AG04450 (cell line): ENCODE results near the gene PLXND1. TPM values are rescaled to one million over a fixed set of nuclear protein-coding genes. Genes with fewer than 3 reads are reported as not detected.

Source experiments
- CTCF ChIA-PET: fragments of 300-600, 350-600 bp; formaldehyde crosslinking; extraction: SDS; loops from one replicate; lab custom pipeline; 2022; ENCODE audit warnings: antibody characterized with exemption, inconsistent platforms; lab: Charles Lee
- POLR2A ChIA-PET: fragments of 350-600 bp; formaldehyde crosslinking; extraction: SDS; loops from one replicate; lab custom pipeline; 2021; ENCODE audit warnings: antibody characterized with exemption, inconsistent platforms; lab: Yijun Ruan, JAX
- DNase-seq: peaks from one replicate; pipeline ENCODE4 v3.0.0-alpha.2; 2011; ENCODE audit warnings: low read depth, low spot score
- H3K27ac ChIP-seq: one replicate; pipeline ENCODE4 v1.5.1; 2012; ENCODE audit warnings: low read depth, low read length, control low read depth
- H3K27me3 ChIP-seq: one replicate; pipeline ENCODE4 v1.6.0; 2012; ENCODE audit warnings: low read length; ENCODE audit not compliant: control insufficient read depth, insufficient read depth
- H3K4me3 ChIP-seq: 2 replicates; pipeline ENCODE4 v1.5.1; 2011; ENCODE audit warnings: mild to moderate bottlenecking, low read depth, low read length, control low read depth
- H3K9me3 ChIP-seq: 2 replicates; pipeline ENCODE4 v1.5.1; 2012; ENCODE audit warnings: low read length; ENCODE audit not compliant: control insufficient read depth, insufficient read depth
- polyA plus RNA-seq: library from polyadenylated mRNA; depleted of rRNA; stranded (reverse); fragments of >200 nt; gene quantifications from 2 replicates; pipeline ENCODE4 v1.2.3, GENCODE V29; 2011
- TF ChIP-seq, protein P1 (sequence below): IDR thresholded peaks from 2 replicates; pipeline ENCODE4 v1.5.1; 2011; ENCODE audit warnings: low read depth, low read length, control low read depth, inconsistent platforms

Gene PLXND1
- polyA plus RNA-seq, 1 experiment, result 37.1 TPM

DNA sequence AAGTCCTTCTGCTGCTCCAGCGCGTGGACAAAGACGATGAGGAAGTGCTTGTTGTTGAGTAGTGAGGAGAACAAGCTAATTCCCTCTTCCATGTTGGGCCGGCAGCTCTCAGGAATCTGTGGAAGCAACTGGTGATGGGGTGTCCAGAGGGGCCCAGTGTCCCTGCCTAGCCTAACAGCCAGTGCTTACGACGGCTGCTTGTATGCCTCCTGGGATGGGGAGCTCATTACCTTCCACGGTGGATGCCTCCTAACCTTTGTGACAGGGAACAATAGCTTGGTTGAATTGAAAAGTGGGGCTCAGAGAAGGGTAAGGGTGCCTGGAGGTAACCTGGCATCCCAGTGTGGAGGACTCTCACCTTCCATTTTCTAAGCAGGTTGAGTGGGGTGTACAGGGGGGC lies 40.6 kb downstream of the PLXND1 start:
- no peak for DNase-seq
- TF ChIP-seq, protein P1, sequence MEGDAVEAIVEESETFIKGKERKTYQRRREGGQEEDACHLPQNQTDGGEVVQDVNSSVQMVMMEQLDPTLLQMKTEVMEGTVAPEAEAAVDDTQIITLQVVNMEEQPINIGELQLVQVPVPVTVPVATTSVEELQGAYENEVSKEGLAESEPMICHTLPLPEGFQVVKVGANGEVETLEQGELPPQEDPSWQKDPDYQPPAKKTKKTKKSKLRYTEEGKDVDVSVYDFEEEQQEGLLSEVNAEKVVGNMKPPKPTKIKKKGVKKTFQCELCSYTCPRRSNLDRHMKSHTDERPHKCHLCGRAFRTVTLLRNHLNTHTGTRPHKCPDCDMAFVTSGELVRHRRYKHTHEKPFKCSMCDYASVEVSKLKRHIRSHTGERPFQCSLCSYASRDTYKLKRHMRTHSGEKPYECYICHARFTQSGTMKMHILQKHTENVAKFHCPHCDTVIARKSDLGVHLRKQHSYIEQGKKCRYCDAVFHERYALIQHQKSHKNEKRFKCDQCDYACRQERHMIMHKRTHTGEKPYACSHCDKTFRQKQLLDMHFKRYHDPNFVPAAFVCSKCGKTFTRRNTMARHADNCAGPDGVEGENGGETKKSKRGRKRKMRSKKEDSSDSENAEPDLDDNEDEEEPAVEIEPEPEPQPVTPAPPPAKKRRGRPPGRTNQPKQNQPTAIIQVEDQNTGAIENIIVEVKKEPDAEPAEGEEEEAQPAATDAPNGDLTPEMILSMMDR, result no peak
- H3K27ac ChIP-seq, result no peak overlapping the region
- ChIA-PET POLR2A (no interaction called here), CTCF (interaction anchor here (2.4 kb wide), 1 partner anchor 76 kb away, joined by 9 read pairs; no protein-coding TSS in a partner anchor)
- no peaks in the 10 kb centered on the region for H3K27me3 ChIP-seq
- H3K9me3 ChIP-seq, result no peaks in the 10 kb centered on the region; the same call in 1 of the 2 replicates
- H3K4me3 ChIP-seq, result no peak overlapping the region

DNA sequence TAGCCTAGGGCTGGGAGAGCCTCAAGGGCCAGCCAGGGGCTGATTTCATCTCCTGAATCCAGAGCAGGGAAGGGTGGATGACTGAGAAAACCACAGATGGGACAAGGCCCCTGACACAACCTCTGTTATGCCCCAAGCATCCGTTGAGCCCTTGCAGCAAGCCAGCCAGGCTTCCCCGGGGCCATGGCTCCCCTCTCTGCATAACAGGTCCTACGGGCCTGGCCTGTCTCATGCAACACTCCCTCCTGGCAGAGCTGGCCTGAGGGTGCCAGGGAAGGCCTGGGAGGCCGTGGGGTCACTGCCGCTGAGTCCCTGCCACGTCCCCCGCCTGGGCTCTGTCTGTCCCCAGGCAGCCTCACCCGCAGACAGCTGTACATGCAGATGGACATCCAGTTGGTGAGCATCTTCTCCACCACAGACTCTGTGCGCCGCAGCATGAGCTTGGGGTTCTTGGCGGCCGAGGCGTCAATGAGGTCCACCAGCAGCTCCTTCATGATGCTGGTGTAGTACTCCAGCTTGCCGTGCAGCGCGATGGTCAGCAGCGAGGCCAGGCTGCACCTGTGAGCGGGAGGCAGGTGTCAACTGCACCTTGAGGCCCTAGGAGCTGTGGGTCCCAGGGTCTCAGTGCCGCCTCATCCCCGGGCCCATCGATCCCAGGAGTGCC lies 41.4 kb downstream of the PLXND1 start:
- Histone ChIP-seq H3K27ac (no peak overlapping the region), H3K4me3 (no peak overlapping the region), H3K27me3 (no peaks in the 10 kb centered on the region), H3K9me3 (no peaks in the 10 kb centered on the region; the same call in 1 of the 2 replicates)
- no peak for DNase-seq
- ChIA-PET CTCF (interaction anchor here (2.4 kb wide), 1 partner anchor 75 kb away, joined by 9 read pairs; no protein-coding TSS in a partner anchor), POLR2A (no interaction called here)
- TF ChIP-seq, protein P1, result no peak

DNA sequence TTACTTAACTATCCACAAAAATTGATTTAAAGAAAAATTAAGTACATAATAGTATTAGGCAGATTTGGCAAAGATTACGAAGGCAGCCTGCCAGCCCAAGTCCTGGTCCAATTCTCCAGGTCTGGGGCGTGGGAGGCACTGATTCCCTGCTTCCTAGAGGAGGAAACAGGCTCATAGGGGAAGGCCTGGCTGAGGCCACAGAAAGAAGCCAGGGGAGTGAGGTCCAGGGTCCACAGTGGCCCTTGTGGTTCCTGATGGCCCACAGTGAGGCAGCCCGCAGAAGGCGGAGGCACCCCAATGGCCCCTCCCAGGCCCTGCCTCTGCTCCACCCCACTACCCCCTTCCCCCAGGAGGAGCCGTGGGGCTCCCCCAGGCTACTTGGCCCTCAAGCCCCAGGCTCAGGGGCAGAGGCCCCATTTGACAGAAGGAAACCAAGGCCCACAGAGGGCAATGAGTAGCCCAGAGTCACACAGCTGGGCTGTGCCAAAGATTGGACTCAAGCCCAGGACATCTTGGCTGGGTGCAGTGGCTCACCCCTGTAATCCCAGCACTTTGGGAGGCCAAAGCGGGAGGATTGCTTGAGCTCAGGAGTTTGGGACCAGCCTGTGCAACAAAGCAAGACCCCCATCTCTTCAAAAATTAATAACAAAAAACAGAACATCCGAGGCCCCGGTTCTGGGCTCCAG lies 42.5 kb downstream of the PLXND1 start:
- Histone ChIP-seq H3K4me3 (no peak overlapping the region), H3K9me3 (no peaks in the 10 kb centered on the region; the same call in 1 of the 2 replicates), H3K27ac (no peak overlapping the region), H3K27me3 (no peaks in the 10 kb centered on the region)
- DNase-seq, result no peak
- ChIA-PET CTCF (no interaction called here), POLR2A (interaction anchor here (0.6 kb wide), 1 partner anchor 27 kb away, joined by 3 read pairs; no protein-coding TSS in a partner anchor)
- TF ChIP-seq, protein P1, result no peak

DNA sequence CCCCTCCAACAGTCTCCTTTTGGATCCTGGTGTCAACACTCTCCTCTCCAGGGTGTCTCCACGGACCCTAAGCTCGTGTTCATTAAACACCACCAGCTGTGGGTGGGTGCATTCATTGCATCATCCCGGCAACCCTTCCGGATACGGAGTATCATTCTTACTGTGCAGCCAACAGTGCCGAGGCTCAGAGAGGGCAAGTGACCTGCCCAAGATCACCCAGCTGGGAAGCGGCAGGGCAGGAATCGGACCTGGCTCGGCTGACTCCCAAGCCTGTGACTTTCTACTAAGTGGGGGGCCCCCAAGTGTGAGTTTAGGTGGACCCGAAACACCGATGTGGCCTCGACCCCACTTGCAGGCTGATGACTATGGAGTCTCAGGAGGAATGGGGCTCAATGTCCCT lies 43.1 kb downstream of the PLXND1 start:
- DNase-seq, result no peak
- TF ChIP-seq, protein P1, result no peak

DNA sequence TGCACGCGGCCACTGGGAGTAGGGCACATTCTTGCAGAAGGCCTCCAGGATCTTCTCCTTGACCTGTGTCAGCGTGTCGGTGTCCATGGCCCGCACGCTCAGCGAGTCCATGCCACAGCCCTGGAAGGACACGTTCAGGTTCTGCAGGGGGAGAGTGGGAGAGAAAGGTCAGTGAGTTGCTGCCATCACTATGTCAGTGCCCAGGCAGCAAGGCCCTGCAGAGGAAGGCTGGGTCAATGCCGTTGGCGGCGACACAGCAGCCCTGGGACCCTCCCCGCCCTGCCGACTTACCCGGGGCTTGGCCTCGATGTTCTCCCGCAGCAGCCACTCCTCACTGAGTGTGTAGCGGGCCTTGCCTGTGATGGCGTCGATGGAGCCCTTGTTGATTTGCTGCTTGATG lies 43.7 kb downstream of the PLXND1 start:
- no peak for DNase-seq
- TF ChIP-seq, protein P1, result no peak
- CTCF ChIA-PET, result interaction anchor here (0.9 kb wide), 1 partner anchor 73 kb away, joined by 4 read pairs; no protein-coding TSS in a partner anchor
- H3K9me3 ChIP-seq, result no peaks in the 10 kb centered on the region; the same call in 1 of the 2 replicates
- no peak overlapping the region for H3K4me3 ChIP-seq
- H3K27me3 ChIP-seq, result no peaks in the 10 kb centered on the region
- POLR2A ChIA-PET, result no interaction called here
- H3K27ac ChIP-seq, result no peak overlapping the region

More for the DNA sequence above, 43.1 kb downstream of the PLXND1 start:
- Histone ChIP-seq H3K9me3 (no peaks in the 10 kb centered on the region; the same call in 1 of the 2 replicates), H3K27me3 (no peaks in the 10 kb centered on the region), H3K27ac (no peak overlapping the region), H3K4me3 (no peak overlapping the region)
- CTCF ChIA-PET, result no interaction called here
- POLR2A ChIA-PET, result no interaction called here
